ENCODE results near the gene RPAP3.

- peak; percentile 44 for TF ChIP-seq CTCF (IDR thresholded peaks at IDR 0.05; ENCODE audit: insufficient read depth, low read length, poor library complexity, severe bottlenecking)
- no peak for TF ChIP-seq EZH2phosphoT487 (conservative IDR thresholded peaks at IDR 0.05; ENCODE audit: low read length)
Measured at GRCh38 chr12:47651368-47652254, 54.2 kb downstream of the RPAP3 start.
